ENCODE data around the gene RASGRF1.

RASGRF1 gene

DNA sequence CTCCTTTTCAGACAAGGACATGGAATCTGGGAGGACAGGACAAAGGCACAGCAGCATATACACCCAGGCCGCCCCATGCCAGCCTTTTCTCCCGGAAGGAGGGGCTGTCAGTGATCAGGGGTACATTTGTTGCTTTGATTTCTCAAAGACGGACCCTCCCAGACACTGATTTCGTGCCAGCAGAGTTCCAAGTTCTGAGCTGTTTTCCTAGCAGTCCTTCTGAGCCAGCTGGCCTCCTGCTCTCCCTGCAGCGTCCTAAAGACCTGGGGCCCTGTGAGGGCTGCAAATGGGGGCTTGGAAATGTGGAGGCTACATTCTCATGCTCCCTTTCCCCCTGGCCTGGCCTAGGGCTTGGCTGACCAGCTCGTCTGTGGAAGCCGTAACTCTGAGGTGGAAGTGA is 168.1 kb downstream of the RASGRF1 start:
- TF ChIP-seq, protein P1, sequence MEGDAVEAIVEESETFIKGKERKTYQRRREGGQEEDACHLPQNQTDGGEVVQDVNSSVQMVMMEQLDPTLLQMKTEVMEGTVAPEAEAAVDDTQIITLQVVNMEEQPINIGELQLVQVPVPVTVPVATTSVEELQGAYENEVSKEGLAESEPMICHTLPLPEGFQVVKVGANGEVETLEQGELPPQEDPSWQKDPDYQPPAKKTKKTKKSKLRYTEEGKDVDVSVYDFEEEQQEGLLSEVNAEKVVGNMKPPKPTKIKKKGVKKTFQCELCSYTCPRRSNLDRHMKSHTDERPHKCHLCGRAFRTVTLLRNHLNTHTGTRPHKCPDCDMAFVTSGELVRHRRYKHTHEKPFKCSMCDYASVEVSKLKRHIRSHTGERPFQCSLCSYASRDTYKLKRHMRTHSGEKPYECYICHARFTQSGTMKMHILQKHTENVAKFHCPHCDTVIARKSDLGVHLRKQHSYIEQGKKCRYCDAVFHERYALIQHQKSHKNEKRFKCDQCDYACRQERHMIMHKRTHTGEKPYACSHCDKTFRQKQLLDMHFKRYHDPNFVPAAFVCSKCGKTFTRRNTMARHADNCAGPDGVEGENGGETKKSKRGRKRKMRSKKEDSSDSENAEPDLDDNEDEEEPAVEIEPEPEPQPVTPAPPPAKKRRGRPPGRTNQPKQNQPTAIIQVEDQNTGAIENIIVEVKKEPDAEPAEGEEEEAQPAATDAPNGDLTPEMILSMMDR (conservative IDR thresholded peaks at IDR 0.05; ENCODE audit: low read depth, low read length) = no peak
- no peak overlapping the region for H3K4me3 ChIP-seq (ENCODE audit: low read length)
- no peak for DNase-seq (ENCODE audit: low read depth)

DNA sequence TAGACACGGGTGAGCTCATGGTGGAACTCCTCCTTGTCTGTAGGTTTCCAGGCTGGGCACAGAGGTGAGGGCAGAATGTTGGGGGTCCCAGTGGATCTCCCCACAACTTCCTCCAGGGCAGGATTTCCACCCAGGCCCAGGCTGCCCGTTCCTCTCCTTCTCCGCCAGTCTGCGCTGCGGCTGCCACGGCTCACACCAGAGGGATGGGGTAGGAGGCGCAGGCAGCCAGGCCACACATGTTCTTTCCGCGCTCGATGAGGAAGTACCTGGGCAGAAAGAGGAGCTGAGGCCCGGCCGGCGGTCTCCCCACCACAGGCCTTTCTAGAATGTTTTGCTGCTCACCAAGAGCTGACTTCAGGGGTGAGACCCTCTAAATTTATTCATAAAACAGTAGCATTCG is 168.6 kb downstream of the RASGRF1 start:
- TF ChIP-seq, protein P1 (conservative IDR thresholded peaks at IDR 0.05; ENCODE audit: low read depth, low read length) = no peak
- no peak for DNase-seq (ENCODE audit: low read depth)
- H3K4me3 ChIP-seq (ENCODE audit: low read length) = no peak overlapping the region

DNA sequence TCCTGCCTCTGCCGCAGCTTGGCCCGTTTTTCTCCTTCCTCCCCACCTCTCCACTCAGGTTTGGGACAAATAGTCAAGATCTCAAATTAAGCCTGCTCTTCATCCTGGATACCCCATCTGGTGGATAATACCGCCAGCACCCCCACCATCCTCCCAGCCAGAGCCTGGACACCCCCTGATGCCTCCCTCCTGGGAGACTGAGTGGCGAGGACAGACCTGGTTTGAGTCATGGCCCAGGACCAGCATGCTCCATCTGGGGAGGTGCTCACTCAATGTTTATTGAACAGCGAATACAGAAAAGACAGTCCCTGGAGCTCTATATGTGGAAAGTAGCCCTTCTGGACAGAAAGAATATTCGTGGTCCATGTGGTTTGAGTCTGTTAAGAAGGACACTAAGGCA is 169.1 kb downstream of the RASGRF1 start:
- no peak for DNase-seq (ENCODE audit: low read depth)
- TF ChIP-seq, protein P1 (conservative IDR thresholded peaks at IDR 0.05; ENCODE audit: low read depth, low read length) = no peak
- H3K4me3 ChIP-seq (ENCODE audit: low read length) = no peak overlapping the region

DNA sequence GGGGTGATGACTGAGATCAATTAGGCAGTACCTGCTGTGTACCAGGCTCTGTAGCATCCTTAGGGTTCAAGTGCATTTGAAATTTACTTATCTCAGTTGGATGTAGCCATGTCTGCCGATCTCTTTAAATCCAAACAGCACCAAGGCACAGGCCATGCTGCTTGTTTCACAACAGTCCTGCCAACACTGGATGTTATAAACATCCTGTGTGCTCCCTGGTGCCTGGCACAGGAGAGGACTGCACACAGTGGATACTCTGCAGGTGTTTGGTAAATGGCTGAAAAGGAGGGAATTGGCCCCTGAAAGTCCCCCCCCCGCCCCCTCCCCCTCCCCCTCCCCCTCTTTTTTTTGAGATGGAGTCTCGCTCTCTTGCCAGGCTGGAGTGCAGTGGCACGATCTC is 172.7 kb downstream of the RASGRF1 start:
- DNase-seq (ENCODE audit: low read depth) = no peak
- H3K4me3 ChIP-seq (ENCODE audit: low read length) = no peak overlapping the region
- TF ChIP-seq, protein P1 (conservative IDR thresholded peaks at IDR 0.05; ENCODE audit: low read depth, low read length) = no peak

DNA sequence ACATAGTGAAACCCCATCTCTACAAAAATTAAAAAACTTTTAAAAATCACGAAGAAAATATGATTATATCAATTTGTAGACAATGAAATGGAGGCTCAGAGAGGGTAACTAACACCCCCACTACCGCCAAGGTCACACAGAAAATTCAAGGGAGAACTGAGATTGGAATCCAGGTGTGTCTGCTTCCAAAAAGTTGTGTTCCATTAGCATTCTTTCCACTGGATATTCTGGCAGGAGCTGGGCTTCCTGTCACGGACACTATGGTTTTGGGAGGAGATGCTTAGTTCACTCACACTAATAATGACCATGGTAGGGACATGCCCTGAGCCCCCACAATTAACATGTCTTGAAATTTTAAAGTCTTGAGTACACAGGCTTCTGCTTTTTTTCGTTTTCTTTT is 174.5 kb downstream of the RASGRF1 start:
- DNase-seq (ENCODE audit: low read depth) = no peak
- H3K4me3 ChIP-seq (ENCODE audit: low read length) = no peak overlapping the region
- TF ChIP-seq, protein P1 (conservative IDR thresholded peaks at IDR 0.05; ENCODE audit: low read depth, low read length) = no peak

DNA sequence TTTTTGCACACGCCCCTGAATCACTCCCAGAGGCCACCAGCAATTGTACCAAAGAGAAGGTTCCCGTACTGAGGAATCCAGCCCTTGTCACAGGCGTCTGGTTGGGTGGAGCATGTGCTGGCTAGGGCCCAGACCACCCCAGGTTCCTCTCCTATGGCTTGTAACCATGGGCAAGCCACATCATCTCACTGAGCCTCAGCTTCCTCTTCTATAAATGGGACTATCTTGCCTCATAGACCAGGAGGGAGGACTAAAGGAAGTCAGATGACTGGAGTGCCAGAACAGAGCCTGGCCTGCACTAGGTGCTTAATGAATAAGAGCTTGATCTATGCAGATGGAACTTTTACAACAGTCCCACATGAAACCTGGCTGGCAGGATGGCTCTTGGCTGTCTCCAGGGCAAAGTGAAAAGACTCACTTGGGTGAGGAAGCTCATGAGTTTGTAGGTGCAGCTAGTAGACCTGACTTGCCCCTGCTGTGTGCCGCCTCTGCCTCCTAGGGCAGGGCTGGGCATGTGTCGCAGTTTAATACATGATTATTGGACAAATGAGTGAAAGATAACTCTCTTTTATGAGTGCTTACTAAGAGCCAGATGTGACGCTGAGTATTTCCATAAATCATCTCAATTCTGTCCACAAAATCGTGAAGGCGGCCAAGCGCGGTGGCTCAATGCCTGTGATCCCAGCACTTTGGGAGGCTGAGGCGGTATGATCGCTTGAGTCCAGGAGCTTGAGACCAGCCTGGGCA is 175.1 kb downstream of the RASGRF1 start:
- H3K4me3 ChIP-seq (ENCODE audit: low read length) = no peak overlapping the region
- TF ChIP-seq, protein P1 (conservative IDR thresholded peaks at IDR 0.05; ENCODE audit: low read depth, low read length) = no peak

DNA sequence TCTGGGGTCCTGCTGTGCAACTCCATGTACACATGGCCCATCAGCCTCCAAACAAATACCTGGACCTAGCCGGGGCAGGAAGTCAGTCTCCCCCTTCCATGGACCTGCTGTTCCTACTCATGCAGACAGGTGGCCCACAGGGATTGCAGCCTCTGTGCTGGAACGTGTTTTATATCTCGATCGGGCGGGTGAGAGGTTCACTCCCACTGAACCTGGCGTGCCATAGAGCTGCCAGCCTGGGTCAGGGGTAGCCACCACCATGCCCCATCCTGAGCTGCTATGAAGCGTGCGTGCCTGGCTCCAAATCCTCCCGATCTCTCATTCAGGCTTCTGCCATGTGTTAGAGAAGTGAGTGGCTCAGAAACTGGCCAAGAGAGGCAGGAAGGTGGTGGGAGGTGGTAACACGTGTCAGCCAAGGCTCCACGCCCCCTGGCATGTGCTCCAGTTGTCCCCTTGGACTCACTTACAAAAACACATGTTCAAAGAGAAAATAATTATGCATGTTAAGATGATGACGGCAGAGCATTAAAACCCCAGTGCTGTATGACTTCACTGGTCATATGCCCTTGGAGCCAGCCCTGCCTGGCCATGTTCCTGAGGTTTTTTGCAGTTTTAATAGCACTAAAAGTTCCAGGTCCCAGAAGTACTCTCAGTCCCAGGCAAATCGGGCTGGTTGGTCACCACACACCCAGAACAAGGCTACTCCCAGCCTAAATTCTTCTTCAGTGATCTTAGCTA is 176.4 kb downstream of the RASGRF1 start:
- DNase-seq (ENCODE audit: low read depth) = peak; percentile 72
- TF ChIP-seq, protein P1 (conservative IDR thresholded peaks at IDR 0.05; ENCODE audit: low read depth, low read length) = peak; percentile 79
- H3K4me3 ChIP-seq (ENCODE audit: low read length) = no peak overlapping the region

More for the DNA sequence above, 175.1 kb downstream of the RASGRF1 start:
- no peak for DNase-seq (ENCODE audit: low read depth)
